ENCODE results near the gene SH3BP4. TPM values are rescaled to one million over a fixed set of nuclear protein-coding genes. Genes with fewer than 3 reads are reported as not detected.

Gene SH3BP4
- total RNA-seq, 4 donors from 2014 or later = 7.5 to 24.9 (median 19.5) TPM

DNA sequence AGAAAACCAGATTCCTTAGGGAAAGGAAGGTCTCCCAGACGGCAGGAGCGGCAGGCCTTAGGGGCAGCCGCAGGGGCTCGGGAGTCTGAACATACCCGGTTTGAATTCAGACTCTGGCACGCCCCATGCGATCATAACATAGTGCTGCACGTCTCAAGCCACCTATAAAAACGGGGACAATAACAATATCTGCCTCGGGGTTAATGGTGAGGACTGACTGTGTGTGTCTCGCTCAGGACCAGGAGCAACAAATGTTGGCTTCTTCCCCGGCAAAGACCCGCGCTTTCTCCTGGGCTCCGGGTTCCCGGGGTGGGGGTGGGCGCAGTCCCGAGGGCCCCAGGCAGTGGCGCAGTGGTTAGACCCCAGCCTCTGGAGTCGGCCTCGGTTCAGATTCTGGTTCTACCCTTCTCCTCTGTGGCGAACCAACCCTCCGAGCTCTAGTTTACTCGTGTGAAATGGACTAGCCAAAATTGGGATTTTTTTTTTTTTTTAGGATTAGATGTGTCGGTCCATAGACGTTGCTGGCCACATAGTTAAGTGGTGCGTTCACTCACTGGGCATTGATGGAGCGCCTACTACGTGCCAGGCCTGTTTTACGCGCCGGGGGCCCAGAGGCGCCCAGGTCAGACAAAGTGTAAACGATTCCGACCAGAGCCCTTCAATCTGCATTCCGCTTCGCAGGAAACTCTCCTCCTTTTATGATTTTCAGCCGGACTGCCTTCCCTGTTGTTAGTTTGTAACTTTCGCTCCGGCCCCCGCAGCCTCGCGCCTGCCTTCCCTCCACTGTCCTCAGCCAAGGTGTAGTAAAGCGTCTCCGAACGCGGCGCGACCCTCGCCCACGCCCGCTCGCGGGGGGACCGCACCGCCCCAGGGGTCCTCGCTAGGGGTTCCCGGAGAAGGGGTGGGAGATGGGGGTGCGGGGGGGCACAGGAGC, 820 bp upstream of the SH3BP4 start:
- intact Hi-C loops (cut with DNase I; ENCODE audit: low total_unique reads) (no loop called here), in situ Hi-C loops (cut with MboI; ENCODE audit: low pct_ligation_motif_present in 1 of 4, low pct_unique_long_range_greater_than_20kb in 1 of 4, low sequenced_read_pairs in 3 of 4) (no loop called here)
- H3K9me3 ChIP-seq = no peaks in the 10 kb centered on the region
- peak overlapping the region; percentile 72 to 95 (median 86) for H3K4me3 ChIP-seq
- peaks cover 3 to 48% (median 36%) of the 10 kb centered on the region in 4 donors for H3K4me1 ChIP-seq
- peak overlapping the region; percentile 74 to 91 (median 88) for H3K27ac ChIP-seq
- no peaks in the 10 kb centered on the region for H3K36me3 ChIP-seq
- 15 to 20% methylated on average over 6 to 53 of the region's 59 CpGs for WGBS, 2 donors (ENCODE audit: low coverage in 1 of 2)
- TF ChIP-seq POLR2AphosphoS5 (IDR thresholded peaks at IDR 0.05) (no peak), POLR2A (IDR thresholded peaks at IDR 0.05) (peak; percentile 11), EP300 (IDR thresholded peaks at IDR 0.05; ENCODE audit: low read depth) (no peak)
- TF ChIP-seq, protein P1, sequence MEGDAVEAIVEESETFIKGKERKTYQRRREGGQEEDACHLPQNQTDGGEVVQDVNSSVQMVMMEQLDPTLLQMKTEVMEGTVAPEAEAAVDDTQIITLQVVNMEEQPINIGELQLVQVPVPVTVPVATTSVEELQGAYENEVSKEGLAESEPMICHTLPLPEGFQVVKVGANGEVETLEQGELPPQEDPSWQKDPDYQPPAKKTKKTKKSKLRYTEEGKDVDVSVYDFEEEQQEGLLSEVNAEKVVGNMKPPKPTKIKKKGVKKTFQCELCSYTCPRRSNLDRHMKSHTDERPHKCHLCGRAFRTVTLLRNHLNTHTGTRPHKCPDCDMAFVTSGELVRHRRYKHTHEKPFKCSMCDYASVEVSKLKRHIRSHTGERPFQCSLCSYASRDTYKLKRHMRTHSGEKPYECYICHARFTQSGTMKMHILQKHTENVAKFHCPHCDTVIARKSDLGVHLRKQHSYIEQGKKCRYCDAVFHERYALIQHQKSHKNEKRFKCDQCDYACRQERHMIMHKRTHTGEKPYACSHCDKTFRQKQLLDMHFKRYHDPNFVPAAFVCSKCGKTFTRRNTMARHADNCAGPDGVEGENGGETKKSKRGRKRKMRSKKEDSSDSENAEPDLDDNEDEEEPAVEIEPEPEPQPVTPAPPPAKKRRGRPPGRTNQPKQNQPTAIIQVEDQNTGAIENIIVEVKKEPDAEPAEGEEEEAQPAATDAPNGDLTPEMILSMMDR (IDR thresholded peaks at IDR 0.05) = peak in 3 of 5 experiments; percentile 12 to 16 (median 13)
- H3K27me3 ChIP-seq = peaks cover 15% of the 10 kb centered on the region
- DNase-seq = peak; percentile 22

GRCh38 chr2:234952270-234953115, 676 bp downstream of the SH3BP4 start:
- Histone ChIP-seq H3K27ac (peak overlapping the region; percentile 53 to 91 (median 88)), H3K4me1 (peaks cover 3 to 60% (median 44%) of the 10 kb centered on the region in 4 donors), H3K9me3 (no peaks in the 10 kb centered on the region), H3K4me3 (peak overlapping the region; percentile 48 to 95 (median 70)), H3K36me3 (no peaks in the 10 kb centered on the region), H3K27me3 (peaks cover 15% of the 10 kb centered on the region)
- TF ChIP-seq POLR2A (IDR thresholded peaks at IDR 0.05) (no peak), POLR2AphosphoS5 (IDR thresholded peaks at IDR 0.05) (no peak), EP300 (IDR thresholded peaks at IDR 0.05; ENCODE audit: low read depth) (no peak)
- TF ChIP-seq, protein P1 (IDR thresholded peaks at IDR 0.05) = no peak
- intact Hi-C loops (cut with DNase I; ENCODE audit: low total_unique reads) = no loop called here
- in situ Hi-C loops (cut with MboI; ENCODE audit: low pct_ligation_motif_present in 1 of 4, low pct_unique_long_range_greater_than_20kb in 1 of 4, low sequenced_read_pairs in 3 of 4) = no loop called here
- peak; percentile 39 for DNase-seq
- 8% methylated on average over 49 of the region's 102 CpGs; no CpG with 5 or more reads in 1 of the 2 donors for WGBS, 2 donors (ENCODE audit: low coverage in 1 of 2)

- Histone ChIP-seq H3K27ac (peak overlapping the region; percentile 53 to 91 (median 88)), H3K4me1 (peaks cover 3 to 63% (median 44%) of the 10 kb centered on the region in 4 donors), H3K4me3 (peak overlapping the region; percentile 48 to 95 (median 70)), H3K9me3 (no peaks in the 10 kb centered on the region), H3K36me3 (no peaks in the 10 kb centered on the region), H3K27me3 (peaks cover 15% of the 10 kb centered on the region)
- intact Hi-C loops (cut with DNase I; ENCODE audit: low total_unique reads) (no loop called here), in situ Hi-C loops (cut with MboI; ENCODE audit: low pct_ligation_motif_present in 1 of 4, low pct_unique_long_range_greater_than_20kb in 1 of 4, low sequenced_read_pairs in 3 of 4) (no loop called here)
- DNase-seq = no peak
- TF ChIP-seq EP300 (IDR thresholded peaks at IDR 0.05; ENCODE audit: low read depth) (no peak), POLR2A (IDR thresholded peaks at IDR 0.05) (no peak), POLR2AphosphoS5 (IDR thresholded peaks at IDR 0.05) (no peak)
- TF ChIP-seq, protein P1 (IDR thresholded peaks at IDR 0.05) = no peak
- 30 to 42% methylated on average over 5 to 20 of the region's 20 CpGs for WGBS, 2 donors (ENCODE audit: low coverage in 1 of 2)
These were observed 1.6 kb downstream of the SH3BP4 start for GRCh38 chr2:234953116-234954031.

All from transverse colon (tissue), 4 donors.